WTC11 (cell line): ENCODE measurements around the gene SINHCAF.

ENCODE experiments used
- ATF3 ChIP-seq: sonication (generic); formaldehyde crosslinking; conservative IDR thresholded peaks from 2 replicates; pipeline ENCODE4 v1.8.1; 2022; ENCODE audit warnings: mild to moderate bottlenecking, missing genetic modification reagents
- CREM ChIP-seq: sonication (generic); formaldehyde crosslinking; IDR thresholded peaks from 2 replicates; pipeline ENCODE4 v1.8.1; 2022; ENCODE audit warnings: mild to moderate bottlenecking, missing genetic modification reagents, moderate library complexity
- CTCF ChIP-seq: fragments of 200-600 bp; IDR thresholded peaks from 2 replicates; pipeline ENCODE4 v1.8.0; 2022; ENCODE audit warnings: antibody characterized with exemption
- IRF1 ChIP-seq: sonication (generic); formaldehyde crosslinking; IDR thresholded peaks from 2 replicates; pipeline ENCODE4 v1.8.0; 2023; ENCODE audit warnings: missing genetic modification reagents
- MAX ChIP-seq: sonication (generic); formaldehyde crosslinking; IDR thresholded peaks from 2 replicates; pipeline ENCODE4 v1.8.0; 2022; ENCODE audit warnings: mild to moderate bottlenecking, missing genetic modification reagents
- NFE2L1 ChIP-seq: sonication (generic); formaldehyde crosslinking; IDR thresholded peaks from 2 replicates; pipeline ENCODE4 v1.8.1; 2023; ENCODE audit warnings: missing genetic modification reagents
- NR2C2 ChIP-seq: sonication (generic); formaldehyde crosslinking; IDR thresholded peaks from 2 replicates; pipeline ENCODE4 v1.8.0; 2022; ENCODE audit warnings: mild to moderate bottlenecking, missing genetic modification reagents
- ZNF121 ChIP-seq: sonication (generic); formaldehyde crosslinking; IDR thresholded peaks from 2 replicates; pipeline ENCODE4 v1.8.0; 2023; ENCODE audit warnings: missing genetic modification reagents
- ZNF219 ChIP-seq: sonication (generic); formaldehyde crosslinking; IDR thresholded peaks from 2 replicates; pipeline ENCODE4 v1.8.0; 2023; ENCODE audit warnings: missing genetic modification reagents, mild to moderate bottlenecking, borderline replicate concordance
- ZSCAN18 ChIP-seq: fragments of 250-450 bp; sonication (Bioruptor Pico); IDR thresholded peaks from 2 replicates; pipeline ENCODE4 v2.1.2; 2022; ENCODE audit warnings: mild to moderate bottlenecking, moderate library complexity

- TF ChIP-seq NFE2L1 (no peak), ZNF219 (CRISPR knock-in tag) (no peak), NR2C2 (CRISPR knock-in tag) (no peak), CTCF (no peak), MAX (CRISPR knock-in tag) (no peak), IRF1 (CRISPR knock-in tag) (no peak), ATF3 (CRISPR knock-in tag) (no peak), ZNF121 (no peak), CREM (no peak), ZSCAN18 (CRISPR knock-in tag) (no peak)
Measured at GRCh38 chr12:31235868-31236395, 90.0 kb downstream of the SINHCAF start.
